Erythroblast (primary cell): ENCODE measurements around the gene DTWD2.
"Not testable (repeated sequence)": the region's sequence is repeated elsewhere in the genome, so short reads cannot be mapped to it uniquely, and the experiment has no call there.

Experiments
- DNase-seq, 2 experiments: peaks; one replicate each; lab custom pipeline; 2025; lab: John Stamatoyannopoulos, UW
- GATA1 ChIP-seq: IDR thresholded peaks from 2 replicates; pipeline ENCODE4 v1.6.1; 2011; ENCODE audit warnings: low read depth, mild to moderate bottlenecking, control low read depth, low read length, moderate library complexity
- POLR2A ChIP-seq: IDR thresholded peaks from 2 replicates; pipeline ENCODE4 v1.6.1; 2011; ENCODE audit warnings: mild to moderate bottlenecking, low read length

DTWD2 gene

DNA sequence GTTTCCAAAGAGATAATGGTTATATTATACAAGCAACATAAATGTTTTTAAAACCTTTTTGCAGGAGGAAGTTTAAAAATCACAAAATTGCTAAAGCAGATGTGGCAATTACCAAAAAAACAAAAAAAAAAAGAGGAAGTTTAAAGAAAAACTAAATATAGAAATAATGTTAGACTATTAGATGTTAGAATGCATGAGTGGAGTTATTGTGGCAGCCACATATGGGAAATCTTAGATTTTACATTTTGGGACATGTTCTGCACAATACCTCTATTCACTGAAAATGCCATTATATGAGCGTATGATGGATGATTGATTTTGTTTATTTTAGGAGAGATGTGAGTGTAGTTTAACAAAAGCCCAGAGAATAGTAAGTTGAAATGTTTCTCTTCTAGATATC is 31.2 kb upstream of the DTWD2 start:
- TF ChIP-seq POLR2A (no peak), GATA1 (no peak)

DNA sequence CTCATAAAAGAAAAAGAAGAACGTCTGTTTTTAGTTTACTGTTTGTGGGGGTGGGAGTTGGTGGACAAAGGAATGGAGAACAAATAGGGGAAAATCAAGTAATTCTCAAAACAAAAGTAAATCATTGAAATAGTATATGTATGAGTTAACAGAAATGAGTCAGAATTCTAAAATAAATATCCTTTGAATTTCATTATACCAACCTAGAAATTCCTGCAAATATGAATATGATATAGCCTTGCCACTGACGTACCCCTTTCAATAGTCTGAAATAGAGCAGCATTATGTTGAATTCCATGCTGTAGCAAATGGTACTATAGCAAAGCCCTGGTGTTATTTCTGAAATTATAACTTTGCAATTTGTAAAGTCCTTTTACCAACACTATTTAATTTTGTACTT is 29.6 kb upstream of the DTWD2 start:
- TF ChIP-seq GATA1 = no peak
- no peak for TF ChIP-seq POLR2A
- no peak for DNase-seq

More for the DNA sequence above, 31.2 kb upstream of the DTWD2 start:
- no peak for DNase-seq

DNA sequence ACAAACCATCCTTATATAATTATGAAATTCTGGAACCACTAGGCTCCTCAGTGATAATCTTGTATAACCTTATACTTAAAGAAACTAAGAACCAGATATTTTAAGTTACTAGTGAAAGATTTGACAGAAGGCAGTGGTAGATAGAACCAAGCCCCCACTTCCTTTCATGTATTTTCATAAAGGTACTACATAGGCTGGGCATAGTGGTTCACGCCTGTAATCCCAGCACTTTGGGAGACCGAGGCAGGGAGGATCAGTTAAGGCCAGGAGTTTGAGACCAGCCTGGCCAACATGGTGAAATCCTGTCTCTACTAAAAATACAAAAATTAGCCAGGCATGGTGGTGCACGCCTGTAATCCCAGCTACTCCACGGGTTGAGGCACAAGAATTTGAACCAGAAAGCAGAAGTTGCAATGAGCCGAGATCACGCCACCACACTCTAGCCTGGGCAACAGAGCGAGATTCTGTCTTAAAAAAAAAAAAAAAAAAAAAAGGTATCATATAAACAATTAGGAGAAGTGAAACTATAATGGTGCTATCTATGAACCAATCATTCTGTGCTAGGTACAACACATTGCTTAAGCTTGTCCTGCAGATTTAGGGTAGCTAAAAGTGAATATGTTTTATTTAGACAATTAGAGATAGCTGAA is 27.9 kb upstream of the DTWD2 start:
- TF ChIP-seq POLR2A (no peak), GATA1 (no peak)
- no peak for DNase-seq

DNA sequence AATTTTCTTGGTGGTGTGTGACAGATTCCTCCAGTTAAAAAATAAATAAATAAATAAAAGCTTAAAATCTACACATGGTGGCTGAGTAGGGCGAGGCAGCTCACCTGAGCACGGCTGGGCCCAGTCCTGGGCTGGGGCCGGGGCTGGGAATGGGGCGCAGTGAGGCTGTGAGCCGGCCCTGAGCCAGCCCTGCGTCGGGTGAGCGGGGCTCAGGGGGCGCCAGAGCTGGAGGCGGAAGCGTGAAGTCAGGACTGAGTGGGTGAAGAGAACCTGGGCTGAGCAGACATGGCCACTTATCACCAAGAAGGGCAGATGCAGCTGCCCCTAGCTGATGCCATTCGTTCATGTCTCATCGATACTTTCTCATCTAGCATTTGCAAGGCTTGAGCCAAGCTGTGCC is 22.8 kb upstream of the DTWD2 start:
- no peak for DNase-seq
- TF ChIP-seq GATA1 (no peak), POLR2A (no peak)

DNA sequence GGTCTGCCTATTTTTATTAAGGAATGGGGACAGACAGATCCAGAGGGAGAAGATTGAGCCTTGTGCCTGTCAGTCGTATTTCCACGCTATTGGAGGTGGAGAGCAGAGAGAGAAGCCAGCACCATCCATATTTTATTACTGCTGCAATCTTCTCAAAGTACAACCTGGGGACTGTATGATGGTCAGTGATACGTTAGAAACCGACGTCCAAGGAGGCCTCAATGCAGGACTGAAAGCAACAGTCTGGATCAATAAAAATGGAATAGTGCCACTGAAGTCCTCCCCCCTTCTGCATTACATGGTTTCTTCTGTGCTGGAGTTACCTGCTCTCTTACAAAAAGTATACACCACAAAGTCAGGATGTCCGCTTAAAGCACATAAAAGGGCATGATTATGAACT is 21.9 kb upstream of the DTWD2 start:
- TF ChIP-seq GATA1 (no peak), POLR2A (no peak)
- no peak for DNase-seq

DNA sequence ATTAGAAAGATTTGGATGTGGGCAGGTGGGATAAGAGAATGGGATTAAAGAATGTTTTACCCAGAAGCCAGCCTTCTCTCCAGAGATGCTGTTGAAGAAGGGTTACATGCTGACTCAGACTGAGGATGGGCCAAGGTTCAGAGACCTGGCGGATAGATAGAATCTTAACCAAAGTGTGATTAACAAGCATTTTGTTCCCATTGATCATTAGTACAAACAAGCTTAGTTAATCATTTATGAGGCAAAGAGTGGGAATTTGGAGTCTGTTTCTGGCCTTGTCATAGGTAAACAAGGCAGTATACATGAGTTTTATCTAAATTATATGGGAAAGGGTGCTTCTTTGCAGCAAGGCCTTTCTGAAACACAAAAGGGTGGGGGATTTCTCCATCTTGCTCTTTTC is 20.8 kb upstream of the DTWD2 start:
- TF ChIP-seq GATA1 (no peak), POLR2A (no peak)
- no peak for DNase-seq

DNA sequence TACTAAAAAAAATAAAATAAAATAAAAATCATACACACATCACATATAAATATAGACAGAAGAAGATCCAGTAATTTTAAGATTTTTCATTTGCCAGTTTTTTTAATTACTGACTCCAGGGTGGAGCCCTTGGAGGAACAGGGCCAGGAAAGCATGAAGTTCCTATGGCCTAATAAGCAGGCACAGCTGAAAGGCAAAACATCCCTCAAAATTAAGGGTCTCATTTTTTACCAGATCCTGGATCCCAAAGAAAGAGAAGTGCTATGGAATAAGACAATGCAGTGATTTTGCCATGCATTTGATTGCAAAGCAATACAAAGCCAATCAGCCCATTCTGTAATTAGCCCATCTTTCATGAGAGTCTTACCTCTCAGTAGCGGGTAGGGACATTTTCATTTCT is 11.3 kb upstream of the DTWD2 start:
- DNase-seq = no peak
- TF ChIP-seq GATA1 = no peak
- no peak for TF ChIP-seq POLR2A

DNA sequence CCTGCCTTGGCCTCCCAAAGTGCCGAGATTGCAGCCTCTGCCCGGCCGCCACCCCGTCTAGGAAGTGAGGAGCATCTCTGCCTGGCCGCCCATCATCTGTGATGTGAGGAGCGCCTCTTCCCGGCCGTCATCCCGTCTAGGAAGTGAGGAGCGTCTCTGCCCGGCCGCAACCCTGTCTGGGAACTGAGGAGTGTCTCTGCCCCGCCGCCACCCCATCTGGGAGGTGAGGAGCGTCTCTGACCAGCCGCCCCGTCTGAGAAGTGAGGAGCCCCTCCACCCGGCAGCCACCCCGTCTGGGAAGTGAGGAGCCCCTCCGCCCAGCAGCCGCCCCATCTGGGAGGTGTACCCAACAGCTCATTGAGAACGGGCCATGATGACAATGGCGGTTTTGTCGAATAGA is 10.5 kb upstream of the DTWD2 start:
- not testable (repeated sequence) for DNase-seq

DNA sequence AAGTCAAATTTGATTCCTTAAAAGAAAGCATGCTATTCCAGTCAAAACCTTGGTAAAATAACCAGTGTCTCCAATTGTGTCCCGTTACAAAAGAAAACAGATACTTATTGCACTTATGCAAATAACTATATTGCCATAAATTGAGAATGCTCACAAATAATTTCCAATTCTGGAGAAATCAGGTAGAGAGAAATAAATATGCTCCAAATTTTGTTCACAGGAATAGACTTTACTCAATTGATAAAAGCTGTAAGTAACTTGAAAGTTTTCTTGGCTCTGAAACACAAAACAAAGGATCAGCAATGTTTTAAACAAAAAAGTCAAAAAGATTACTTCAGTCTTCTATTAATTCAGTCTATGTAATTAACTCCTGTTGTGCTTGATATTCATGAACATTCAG is 7.8 kb upstream of the DTWD2 start:
- TF ChIP-seq POLR2A = no peak
- TF ChIP-seq GATA1 = no peak
- no peak for DNase-seq

DNA sequence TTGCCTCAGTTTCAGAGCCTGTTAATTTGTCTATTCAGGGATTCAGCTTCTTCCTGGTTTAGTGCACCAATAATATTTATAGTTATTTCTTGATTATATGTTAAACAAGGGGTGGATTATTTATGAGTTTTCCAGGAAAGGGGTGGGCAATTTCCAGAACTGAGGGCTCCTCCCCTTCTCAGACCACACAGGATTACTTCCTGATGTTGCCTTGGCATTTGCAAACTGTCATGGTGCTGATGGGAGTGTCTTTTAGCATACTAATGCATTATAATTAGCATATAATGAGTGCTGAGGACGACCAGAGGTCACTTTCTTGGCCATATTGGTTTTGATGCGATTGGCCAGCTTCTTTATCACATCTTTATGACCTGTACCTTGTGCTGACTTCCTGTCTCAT is 6.2 kb upstream of the DTWD2 start:
- TF ChIP-seq POLR2A (no peak), GATA1 (no peak)
- DNase-seq = no peak

DNA sequence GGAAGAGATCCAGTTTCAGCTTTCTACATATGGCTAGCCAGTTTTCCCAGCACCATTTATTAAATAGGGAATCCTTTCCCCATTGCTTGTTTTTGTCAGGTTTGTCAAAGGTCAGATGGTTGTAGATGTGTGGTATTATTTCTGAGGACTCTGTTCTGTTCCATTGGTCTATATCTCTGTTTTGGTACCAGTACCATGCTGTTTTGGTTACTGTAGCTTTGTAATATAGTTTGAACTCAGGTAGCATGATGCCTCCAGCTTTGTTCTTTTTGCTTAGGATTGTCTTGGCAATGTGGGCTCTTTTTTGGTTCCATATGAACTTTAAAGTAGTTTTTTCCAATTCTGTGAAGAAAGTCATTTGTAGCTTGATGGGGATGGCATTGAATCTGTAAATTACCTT is 4.8 kb upstream of the DTWD2 start:
- not testable (repeated sequence) for DNase-seq

DNA sequence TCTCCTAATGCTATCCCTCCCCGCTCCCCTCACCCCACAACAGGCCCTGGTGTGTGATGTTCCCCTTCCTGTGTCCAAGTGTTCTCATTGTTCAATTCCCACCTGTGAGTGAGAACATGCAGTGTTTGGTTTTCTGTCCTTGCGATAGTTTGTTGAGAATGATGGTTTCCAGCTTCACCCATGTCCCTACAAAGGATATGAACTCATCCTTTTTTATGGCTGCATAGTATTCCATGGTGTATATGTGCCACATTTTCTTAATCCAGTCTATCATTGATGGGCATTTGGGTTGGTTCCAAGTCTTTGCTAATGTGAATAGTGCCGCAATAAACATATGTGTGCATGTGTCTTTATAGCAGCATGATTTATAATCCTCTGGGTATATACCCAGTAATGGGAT is 3.7 kb upstream of the DTWD2 start:
- not testable (repeated sequence) for DNase-seq

DNA sequence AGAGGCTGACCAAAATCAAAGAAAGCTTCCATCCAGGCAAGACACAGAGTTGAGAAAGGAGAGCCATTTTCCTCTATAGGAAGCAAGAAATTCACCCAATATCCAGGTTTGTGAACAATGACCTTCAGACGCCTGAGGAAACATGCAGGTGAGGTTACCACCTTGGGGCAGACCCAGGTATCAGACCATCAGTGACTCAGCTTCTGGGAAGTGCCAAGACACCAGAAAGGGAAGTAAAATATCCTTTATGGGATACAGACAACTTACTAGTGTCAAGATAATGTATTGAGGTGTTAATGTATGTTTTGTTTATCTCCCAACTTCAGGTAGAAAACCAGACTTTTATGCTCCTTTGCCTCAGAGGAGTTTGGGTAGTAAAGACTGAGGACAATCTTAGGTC is 2.2 kb upstream of the DTWD2 start:
- no peak for DNase-seq
- TF ChIP-seq POLR2A (no peak), GATA1 (no peak)

DNA sequence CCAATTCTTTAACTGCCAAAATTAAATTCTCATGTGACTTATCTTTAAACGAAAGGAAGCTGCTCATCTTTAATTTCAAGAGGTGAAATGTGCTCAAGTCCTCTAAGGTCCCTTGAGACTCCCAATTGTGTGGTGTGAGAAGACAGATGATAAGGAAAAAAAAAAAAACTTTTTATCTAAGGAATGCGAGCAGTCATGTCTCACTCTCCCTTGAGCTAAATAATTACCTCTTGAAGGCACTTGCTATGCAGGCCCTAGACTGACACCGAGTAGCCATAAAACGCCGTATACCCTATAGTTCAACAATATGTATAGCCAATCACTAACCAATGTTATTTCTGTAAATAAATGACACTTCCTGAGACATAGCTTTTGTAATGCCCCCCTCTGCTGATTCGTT is 1.5 kb upstream of the DTWD2 start:
- TF ChIP-seq GATA1 (no peak), POLR2A (no peak)

DNA sequence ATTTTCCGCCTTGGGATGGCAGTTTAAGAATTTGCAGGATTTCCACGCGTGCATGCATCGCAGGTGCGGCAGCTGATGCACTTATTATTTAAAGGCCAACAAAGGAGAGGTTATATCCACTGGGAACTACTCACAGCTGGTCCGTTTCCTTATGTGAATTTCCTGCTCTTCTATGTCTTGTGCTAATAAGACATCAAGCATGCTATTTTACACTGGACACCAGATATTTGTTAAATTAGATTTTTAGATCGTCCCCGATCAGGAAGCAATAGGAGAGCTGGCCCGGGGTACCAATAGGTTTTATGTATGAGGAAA is 476 bp upstream of the DTWD2 start:
- no peak for DNase-seq

More for the DNA sequence above, 1.5 kb upstream of the DTWD2 start:
- peak; percentile 12 to 24 for DNase-seq

DNA sequence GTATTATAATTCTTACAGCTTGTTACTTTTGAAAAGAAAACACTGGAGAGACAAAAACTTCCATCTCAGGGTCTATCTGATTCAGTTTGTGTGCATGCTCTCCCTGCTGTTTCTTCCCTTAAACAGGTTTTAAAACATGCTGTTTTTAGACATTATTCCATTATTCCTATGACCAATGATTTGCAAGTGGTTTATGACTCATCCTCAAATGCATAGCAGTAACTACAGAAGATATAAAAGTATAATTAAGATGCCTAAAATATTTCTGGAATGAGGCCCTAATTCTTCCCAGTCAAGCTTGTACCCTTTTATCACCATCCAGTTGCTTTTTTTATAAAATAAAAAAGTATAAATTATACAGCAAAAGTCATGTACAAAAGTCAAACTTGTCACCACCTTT is 3.7 kb downstream of the DTWD2 start:
- DNase-seq = no peak
- no peak for TF ChIP-seq GATA1
- TF ChIP-seq POLR2A = no peak

More for the DNA sequence above, 476 bp upstream of the DTWD2 start:
- TF ChIP-seq GATA1 = no peak
- no peak for TF ChIP-seq POLR2A
